Endothelial cell (in vitro differentiated cells): ENCODE results near the gene SPAG8. TPM values are rescaled to one million over a fixed set of nuclear protein-coding genes. Genes with fewer than 3 reads are reported as not detected.
A peak's percentile ranks its signal among the peaks of the same experiment; 100 is the strongest.

ENCODE experiments used
- DNase-seq: peaks from one replicate; pipeline ENCODE4 v3.0.0; 2021; ENCODE audit warnings: low spot score
- H3K27ac Mint-ChIP-seq: one replicate; pipeline ENCODE4 v1.8.0; 2021; ENCODE audit warnings: mixed read lengths, inconsistent platforms; ENCODE audit not compliant: unreplicated experiment
- H3K27me3 Mint-ChIP-seq: one replicate; pipeline ENCODE4 v1.8.0; 2021; ENCODE audit warnings: mild to moderate bottlenecking, moderate library complexity, mixed read lengths, inconsistent platforms; ENCODE audit not compliant: unreplicated experiment
- H3K36me3 Mint-ChIP-seq: one replicate; pipeline ENCODE4 v1.8.0; 2021; ENCODE audit warnings: mild to moderate bottlenecking, low read depth, mixed read lengths, inconsistent platforms; ENCODE audit not compliant: unreplicated experiment
- H3K4me1 Mint-ChIP-seq: one replicate; pipeline ENCODE4 v1.8.0; 2021; ENCODE audit warnings: mild to moderate bottlenecking, mixed read lengths, inconsistent platforms; ENCODE audit not compliant: unreplicated experiment
- H3K4me3 Mint-ChIP-seq: one replicate; pipeline ENCODE4 v1.8.0; 2021; ENCODE audit warnings: mild to moderate bottlenecking, mixed read lengths, inconsistent platforms; ENCODE audit not compliant: unreplicated experiment
- H3K9me3 Mint-ChIP-seq: one replicate; pipeline ENCODE4 v1.8.0; 2021; ENCODE audit warnings: mixed read lengths, inconsistent platforms; ENCODE audit not compliant: unreplicated experiment
- CTCF ChIP-seq: fragments of 200-600 bp; sonication (generic); IDR thresholded peaks from one replicate; pipeline ENCODE4 v1.5.0; 2021; ENCODE audit warnings: antibody characterized with exemption; ENCODE audit not compliant: unreplicated experiment
- total RNA-seq: library from RNA; stranded (reverse); fragmentation: NEBNext Ultra II Directional; extraction: Animal tissue kit (Norgen Biotek cat#: 25700); gene quantifications from one replicate; pipeline ENCODE4 v1.2.1, GENCODE V29; 2021; ENCODE audit not compliant: unreplicated experiment

Gene SPAG8
- total RNA-seq, 1 donor from 2014 or later: 0.59 TPM

- Mint-ChIP-seq H3K36me3 (peaks cover 8% of the 10 kb centered on the region), H3K9me3 (no peaks in the 10 kb centered on the region), H3K4me3 (peak within 1 kb of the TSS; percentile 86), H3K27ac (peak within 1 kb of the TSS; percentile 83), H3K27me3 (peaks cover 12% of the 10 kb centered on the region), H3K4me1 (peaks cover 37% of the 10 kb centered on the region)
- peak; percentile 31 for DNase-seq
- TF ChIP-seq CTCF: no peak
Measured at GRCh38 chr9:35791297-35791921, 20.7 kb downstream of the SPAG8 start, which contains the start of gene NPR2. Gene NPR2 (plus strand): TSS chr9:35791591. CDS start chr9:35792409, 818 bp downstream.

GRCh38 chr9:35790385-35791296, 21.4 kb downstream of the SPAG8 start:
- peaks cover 11% of the 10 kb centered on the region for H3K36me3 Mint-ChIP-seq
- peaks cover 37% of the 10 kb centered on the region for H3K4me1 Mint-ChIP-seq
- peak overlapping the region; percentile 83 for H3K27ac Mint-ChIP-seq
- DNase-seq: peak; percentile 72
- no peaks in the 10 kb centered on the region for H3K9me3 Mint-ChIP-seq
- peak overlapping the region; percentile 86 for H3K4me3 Mint-ChIP-seq
- TF ChIP-seq CTCF: peak; percentile 85
- peaks cover 14% of the 10 kb centered on the region for H3K27me3 Mint-ChIP-seq

GRCh38 chr9:35790025-35790384, 22.1 kb downstream of the SPAG8 start:
- H3K27me3 Mint-ChIP-seq: peaks cover 14% of the 10 kb centered on the region
- peaks cover 11% of the 10 kb centered on the region for H3K36me3 Mint-ChIP-seq
- H3K4me1 Mint-ChIP-seq: peaks cover 30% of the 10 kb centered on the region
- no peak for TF ChIP-seq CTCF
- H3K9me3 Mint-ChIP-seq: no peaks in the 10 kb centered on the region
- H3K4me3 Mint-ChIP-seq: no peak overlapping the region
- DNase-seq: no peak
- H3K27ac Mint-ChIP-seq: no peak overlapping the region

- Mint-ChIP-seq H3K27me3 (peaks cover 14% of the 10 kb centered on the region), H3K4me3 (no peak overlapping the region), H3K4me1 (peaks cover 26% of the 10 kb centered on the region), H3K27ac (no peak overlapping the region), H3K9me3 (no peaks in the 10 kb centered on the region), H3K36me3 (peaks cover 11% of the 10 kb centered on the region)
- DNase-seq: no peak
- no peak for TF ChIP-seq CTCF
Measured at GRCh38 chr9:35789541-35789940, 22.5 kb downstream of the SPAG8 start.

GRCh38 chr9:35783418-35783817, 28.6 kb downstream of the SPAG8 start:
- no peak for TF ChIP-seq CTCF
- H3K36me3 Mint-ChIP-seq: peaks cover 6% of the 10 kb centered on the region
- H3K4me3 Mint-ChIP-seq: no peak overlapping the region
- H3K27me3 Mint-ChIP-seq: peaks cover 2% of the 10 kb centered on the region
- H3K27ac Mint-ChIP-seq: peak overlapping the region; percentile 3
- DNase-seq: no peak
- no peaks in the 10 kb centered on the region for H3K4me1 Mint-ChIP-seq
- H3K9me3 Mint-ChIP-seq: no peaks in the 10 kb centered on the region
